NCI-H1436 (cell line): ENCODE data around the gene GPR107.

ENCODE experiments used
- DNase-seq: peaks from one replicate; lab custom pipeline; 2025; lab: John Stamatoyannopoulos, UW

Gene GPR107

DNA sequence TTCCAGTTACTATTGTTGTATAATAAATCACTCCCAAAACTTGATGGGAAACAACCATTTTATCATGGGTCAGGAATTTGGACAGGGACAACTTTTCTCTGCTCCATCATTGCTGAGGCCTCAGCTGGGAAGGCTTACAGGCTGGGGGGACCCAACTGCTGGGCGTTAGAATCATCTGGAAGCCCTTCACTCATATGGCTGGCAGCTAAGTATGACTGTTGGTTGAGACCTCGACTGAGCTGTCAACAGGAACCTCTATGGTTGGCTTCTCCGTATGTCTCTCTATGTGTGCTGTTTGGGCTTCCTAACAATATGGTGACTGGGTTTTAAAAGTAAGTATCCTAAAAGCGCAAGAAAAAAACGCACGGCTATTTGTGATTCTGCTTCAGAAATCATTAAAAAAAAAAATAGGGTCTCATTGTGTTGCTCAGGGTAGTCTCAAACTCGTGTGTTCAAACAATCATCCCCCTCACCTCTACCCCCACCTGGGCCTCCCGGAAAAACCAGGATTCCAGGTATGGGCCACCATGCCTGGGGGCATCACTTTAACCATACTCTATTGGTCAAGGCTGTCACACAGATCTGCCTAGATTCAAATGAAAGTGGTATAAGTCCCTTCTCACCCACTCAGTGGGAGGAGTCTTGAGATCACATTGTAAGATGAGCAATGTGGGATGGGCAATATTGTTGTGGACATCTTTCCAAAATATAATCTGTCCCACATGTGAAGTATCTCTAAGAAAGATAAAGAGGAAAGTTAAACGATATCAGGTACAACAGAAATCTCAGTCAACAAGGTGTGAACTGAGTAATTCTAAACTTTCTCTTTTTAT, 26.0 kb upstream of the GPR107 start:
- DNase-seq = no peak

DNA sequence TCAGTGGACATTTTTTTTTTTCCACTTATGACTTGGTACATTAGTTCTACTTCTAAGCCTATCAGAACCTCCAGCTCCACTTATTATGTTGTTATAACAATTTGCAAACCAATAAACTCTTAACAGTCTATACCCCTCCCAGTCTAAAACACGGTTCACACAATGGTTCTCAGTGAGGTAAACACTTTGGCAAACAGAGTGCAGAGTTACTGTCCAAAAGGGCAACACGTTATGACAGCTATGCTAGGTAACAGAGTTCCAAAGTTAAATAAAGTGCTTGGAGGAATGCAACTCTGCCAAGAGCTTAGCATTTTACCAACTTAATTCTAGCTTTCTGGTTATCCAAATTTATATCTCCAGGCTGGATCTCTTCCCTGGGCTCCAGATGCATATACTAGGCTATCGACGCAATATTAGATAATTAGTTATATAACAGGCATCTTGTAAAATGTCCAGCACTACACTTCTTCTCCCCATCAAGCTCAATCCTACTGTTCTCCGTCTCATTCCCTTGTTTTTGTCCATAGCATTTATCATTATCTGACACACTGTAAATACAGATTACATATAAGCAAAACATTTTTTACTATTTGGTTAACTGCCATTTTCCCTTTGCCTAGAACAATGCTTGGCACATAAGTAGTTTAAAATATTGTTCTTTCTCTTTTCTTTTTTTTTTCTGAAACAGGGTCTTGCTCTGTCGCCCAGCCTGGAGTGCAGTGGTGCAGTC, 25.0 kb upstream of the GPR107 start:
- no peak for DNase-seq

DNA sequence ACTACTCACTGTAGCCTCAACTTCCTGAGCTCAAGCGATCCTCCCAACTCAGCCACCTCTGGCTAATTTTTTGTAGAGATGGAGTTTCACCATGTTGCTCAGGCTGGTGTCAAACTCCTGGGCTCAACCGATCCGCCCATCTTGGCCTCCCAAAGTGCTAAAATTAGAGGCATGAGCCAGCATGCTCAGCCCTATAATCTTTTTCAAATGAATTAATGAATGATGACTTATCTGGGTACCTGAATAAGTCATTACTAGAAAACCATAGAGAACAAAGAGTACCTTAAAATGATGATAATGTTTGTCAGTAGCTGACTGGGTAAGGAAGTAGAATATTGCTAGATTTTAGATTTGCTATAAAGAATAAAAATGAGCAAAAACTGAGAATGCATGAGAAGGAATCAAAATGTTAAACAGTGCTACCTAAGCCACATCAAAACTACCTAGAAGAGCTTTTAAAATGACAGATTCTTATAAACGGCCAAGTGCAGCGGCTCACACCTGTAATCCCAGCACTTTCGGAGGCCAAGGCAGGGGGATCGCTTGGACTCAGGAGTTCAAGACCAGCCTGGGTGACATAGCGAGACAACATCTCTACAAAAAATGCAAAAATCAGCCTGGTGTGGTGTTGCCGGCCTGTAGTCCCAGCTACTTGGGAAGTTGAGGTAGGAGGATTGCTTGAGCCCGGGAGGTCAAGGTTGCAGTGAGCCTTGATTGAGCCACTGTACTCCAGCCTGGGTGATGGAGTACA, 24.3 kb upstream of the GPR107 start:
- DNase-seq = no peak

DNA sequence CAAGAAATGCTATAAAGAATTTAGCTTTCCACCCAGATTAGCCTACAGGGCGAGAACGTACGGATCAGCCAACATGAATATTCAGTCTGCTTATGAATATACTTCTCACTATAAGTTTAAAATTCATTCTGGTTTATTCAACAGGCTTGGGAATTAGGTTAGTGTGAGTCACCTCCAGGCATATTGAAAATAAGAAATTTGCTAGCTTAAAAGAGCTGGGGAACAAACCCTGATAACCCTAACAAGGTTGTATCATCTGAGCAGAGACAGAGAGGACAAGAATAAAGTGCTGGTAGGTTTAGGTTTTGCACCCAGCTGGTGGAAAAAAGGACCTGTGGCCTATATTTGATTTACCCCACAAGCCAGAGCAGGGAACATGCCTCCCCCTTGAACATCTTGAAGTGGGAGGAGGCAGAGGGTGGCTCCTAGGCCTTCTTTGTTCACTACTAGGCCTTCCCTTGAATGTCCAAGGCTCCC, 23.0 kb upstream of the GPR107 start:
- DNase-seq = no peak

DNA sequence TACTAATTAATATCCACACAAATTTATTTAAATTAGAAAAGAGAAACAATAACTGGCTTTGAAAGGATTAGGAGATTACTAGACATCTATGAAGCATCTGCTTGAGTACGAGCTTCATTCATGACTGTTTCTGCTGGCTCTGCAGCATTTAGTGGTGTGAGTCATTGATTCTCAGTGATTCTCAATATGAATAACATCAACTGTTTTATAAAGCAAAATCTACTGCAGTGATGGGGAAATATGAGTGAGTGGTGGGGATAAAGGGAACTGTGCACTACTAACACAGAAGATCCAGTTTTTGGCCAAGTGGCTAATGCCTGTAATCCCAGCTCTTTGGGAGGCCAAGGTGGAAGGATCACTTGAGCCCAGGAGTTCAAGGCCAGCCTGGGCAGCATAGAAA, 19.1 kb upstream of the GPR107 start:
- DNase-seq = no peak

DNA sequence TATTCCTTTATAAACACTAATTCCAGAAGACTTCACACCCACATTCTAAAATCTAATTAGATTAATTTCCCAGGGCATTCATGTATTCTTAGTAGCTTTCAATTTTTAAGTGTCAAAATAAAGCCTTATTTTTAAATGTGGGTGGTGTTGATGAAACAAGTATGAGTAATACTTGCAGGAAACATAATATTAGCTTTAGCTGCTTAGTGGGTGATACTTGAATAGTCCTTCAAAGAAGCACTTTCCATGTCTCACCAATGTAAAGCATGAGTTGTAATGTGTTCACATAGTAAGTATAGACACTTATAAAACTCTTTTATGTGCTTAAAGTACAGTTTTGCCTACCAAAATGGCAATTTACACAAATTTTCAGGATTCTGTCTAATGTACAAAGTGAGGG, 17.6 kb upstream of the GPR107 start:
- no peak for DNase-seq

DNA sequence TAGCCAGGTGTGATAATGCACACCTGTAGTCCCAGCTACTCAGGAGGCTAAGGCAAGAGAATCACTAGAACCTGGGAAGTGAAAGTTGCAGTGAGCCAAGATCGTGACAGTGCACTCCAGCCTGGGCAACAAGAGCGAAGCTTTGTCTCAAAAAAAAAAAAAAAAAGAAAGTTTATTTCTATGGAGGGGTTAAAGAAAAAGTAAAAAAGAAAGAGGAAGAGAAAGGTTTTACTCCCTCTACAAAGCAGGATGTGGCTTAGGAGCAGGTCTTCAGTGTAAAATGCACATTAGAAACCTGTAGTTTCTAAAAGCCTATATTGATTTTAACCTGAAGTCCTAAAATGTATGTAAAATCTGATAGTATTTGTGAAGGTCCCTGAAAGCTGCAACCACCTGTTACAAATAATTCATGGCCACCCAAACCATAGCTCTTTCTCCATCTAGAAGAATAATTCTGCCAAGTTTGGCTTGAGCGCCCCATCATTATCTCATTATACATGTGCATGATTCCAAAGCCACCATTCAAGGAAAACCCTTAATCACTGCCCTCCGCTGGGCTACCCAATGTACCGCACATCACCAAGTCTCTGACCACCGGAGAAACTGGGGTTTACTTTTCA, 14.1 kb upstream of the GPR107 start:
- DNase-seq = no peak

DNA sequence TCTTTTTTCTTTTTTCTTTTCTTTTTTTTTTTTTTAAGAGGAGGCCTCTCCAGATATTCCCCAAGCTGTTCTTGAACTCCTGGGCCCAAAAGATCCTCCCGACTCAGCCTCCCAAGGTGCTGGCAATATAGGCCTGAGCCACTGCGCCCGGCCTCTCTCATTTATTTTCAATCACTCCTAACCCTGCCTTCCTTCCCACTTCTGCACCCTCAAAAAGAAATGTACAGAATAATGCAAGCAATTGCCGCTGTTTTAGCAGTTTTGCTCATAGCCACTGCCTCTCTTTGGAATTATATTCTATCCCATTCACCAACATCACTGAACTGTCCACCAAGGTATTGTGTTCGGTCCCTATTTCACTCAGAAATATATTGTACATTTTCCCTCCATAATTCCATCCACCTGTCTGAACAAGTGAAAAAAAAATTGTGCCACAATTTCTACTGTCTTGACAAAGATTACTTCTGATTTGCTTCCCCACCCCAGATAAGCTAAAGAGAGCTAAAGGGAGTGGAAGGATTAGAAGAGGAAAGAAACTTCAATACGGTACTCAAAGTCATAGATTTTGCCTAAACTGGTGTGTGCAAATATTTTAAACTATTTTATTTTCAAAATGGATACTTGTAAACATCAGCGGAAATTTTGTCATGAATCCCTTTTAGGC, 12.6 kb upstream of the GPR107 start:
- DNase-seq = no peak

DNA sequence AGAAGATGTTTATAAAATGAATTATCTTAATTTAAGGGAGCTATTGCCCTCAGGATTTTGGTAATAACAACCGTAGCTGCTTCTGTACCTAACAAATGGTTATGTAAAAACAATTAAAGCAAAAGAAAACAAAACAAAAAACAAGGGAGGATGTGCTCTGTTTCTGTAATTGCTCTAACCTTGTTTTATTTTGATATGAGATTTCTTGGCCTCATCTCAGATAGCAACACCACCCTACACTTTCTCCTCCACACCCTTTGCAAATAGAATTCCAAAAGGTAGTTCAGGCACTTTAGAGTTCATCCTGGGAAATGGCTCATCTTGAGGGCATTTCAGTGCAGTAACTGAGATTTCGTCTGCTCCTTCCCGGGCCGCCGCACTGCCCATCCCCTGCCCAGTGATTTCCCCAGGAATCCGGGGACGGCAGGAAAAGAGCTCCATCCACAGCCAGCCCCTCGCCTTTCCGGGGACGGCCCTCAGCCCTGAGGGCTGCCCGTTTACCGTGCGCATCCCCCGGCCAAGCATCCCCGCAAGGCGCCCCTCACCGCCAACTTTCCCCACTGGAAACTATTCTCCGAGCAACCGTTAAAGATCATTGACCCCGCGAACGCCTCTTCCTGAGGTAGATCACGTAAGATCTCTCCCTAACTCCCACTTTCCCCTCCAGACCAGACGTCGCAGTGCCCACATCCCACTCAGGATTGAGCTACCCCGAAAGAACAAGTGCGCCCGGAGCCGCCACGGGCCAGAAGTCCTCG, 11.9 kb upstream of the GPR107 start:
- no peak for DNase-seq

DNA sequence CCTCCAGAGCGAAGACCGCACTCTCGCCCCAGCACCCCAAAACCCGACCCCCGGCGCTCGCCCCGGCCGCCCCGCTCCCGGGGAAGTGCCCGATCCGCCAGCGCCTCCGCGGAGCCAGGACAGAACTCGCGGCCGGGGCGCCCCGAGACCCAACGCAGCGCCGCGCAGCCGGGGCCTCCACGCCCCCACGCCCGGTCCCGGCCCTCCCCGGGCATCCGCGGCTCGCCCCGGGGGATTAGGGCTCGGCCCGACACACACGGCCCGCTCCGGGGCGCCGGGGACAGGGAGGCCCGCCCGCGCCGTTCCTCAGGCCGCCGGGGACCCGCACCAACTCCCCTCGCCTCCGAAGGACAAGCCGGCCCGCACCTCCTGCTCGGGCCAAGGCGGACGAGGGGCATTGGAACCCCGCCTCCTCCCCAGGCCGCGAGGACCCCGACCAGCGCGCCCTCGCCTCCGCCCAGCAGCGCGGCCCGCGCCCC, 11.3 kb upstream of the GPR107 start:
- no peak for DNase-seq

DNA sequence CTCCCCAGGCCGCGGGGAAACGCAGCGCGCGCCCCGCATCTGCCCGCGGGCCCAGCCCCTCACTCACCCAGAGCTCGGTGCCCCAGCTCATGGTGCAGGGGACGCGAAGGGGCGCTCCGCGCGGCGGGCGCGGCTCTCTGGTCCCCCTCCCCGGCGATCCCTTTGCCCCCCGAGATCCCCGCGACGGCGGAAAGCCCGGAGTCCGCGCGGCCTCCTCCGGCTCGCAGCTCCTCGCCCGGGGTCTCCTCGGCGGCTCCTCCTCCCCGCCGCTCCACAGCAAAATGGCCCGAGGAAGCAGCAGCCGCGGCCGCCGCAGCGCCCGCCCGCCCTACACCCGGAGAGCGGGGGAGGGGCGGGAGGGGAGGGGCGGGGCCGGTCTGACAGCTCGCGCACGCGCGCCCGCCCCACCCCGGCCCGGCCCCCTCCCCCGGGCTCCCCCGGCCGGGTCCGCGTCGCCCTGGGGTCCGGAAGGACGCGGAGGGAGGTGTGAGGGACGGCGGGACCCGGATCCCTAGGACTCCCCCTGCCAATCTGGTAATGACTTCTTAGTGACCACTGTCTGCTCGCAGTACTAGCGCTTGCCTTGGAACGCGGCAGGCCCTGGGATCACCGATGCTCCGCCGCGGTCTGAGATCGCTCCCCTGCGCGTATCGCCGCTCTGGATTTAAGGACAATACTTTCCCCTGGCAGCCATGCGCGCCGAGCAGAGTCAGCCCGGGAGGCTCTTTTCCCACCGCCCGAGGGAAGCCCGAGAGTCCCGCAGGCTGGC, 10.6 kb upstream of the GPR107 start, which contains the start of gene FNBP1:
Gene FNBP1, minus strand, starts transcription at position 305 of the 769 bp plus-strand sequence. Its CDS starts 214 bp downstream, at position 91.
- DNase-seq = peak; percentile 49

DNA sequence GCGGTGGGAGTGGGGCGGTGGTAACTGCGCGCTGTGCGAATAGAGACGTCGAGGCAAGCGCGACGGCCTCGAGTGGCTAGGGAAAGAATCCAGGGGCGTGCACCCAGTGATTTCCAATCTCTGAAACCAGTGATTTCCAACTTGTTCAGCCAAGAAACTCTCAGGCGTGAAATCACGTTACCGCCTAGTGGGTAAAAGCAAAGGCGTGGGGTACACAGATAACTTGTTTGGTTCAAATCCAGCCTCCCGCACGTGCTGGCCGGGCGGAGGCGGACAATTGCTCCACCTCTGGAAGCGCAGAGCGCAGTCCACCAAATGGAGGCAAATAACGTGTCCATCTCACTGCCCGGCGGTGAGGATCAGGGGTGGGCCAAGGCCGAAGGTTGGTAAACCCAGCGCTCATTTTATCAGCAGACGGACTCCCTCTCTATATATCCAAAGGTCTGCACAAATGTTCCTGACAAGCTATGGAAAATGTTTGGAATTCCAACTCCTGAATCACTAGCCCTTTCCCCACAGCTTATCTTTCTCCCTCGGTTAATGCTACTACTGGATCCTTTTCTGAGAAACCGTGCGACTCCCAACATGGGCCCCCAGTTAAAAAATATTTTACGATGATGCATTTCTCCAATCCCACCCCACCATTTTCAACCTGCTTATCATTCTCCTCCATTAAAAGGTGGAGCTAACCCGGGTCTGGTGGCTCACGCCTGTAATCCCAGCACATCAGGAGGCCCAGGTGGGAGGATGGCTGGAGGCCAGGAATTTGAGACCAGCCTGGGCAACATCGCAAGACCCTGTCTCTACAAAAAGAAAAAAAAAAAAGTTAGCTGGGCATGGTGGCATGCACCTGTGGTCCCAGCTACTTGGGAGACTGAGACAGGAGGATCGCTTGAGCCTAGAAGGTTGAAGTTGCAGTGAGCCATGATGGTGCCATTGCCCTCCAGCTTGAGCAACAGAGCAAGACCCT, 9.8 kb upstream of the GPR107 start:
- DNase-seq = no peak

DNA sequence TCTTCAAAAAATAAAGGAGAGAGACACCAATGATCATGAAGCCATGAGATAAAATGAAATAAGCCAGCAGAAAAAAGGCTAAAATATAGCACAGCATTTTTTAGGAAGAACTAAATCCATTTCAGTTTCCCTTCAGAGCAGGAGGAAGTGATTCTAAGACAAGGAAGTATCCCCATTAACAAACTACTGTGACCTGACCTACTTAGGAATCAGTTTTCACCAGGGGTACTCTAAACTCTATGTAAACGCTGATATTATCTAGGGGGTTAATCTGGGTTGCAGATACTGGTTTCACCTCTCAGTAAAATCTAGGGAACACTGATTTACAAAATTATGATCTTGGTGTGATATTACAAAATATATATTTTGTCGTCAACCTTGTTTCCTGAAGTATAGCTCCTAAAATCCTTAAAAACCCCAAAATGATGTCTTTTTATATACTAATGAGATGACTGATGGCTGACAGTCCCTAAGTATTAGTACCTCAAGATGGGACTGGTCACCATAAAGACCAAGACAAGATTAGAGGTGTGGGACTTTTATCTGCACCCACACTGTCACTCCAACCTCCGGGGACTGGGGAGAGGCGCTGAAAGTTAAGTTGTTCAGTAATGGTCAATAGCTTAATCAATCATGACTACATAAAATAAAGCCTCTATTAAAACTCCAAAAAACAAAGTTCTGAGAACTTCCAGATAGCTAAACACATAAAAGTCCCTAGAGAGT, 7.8 kb upstream of the GPR107 start:
- no peak for DNase-seq

DNA sequence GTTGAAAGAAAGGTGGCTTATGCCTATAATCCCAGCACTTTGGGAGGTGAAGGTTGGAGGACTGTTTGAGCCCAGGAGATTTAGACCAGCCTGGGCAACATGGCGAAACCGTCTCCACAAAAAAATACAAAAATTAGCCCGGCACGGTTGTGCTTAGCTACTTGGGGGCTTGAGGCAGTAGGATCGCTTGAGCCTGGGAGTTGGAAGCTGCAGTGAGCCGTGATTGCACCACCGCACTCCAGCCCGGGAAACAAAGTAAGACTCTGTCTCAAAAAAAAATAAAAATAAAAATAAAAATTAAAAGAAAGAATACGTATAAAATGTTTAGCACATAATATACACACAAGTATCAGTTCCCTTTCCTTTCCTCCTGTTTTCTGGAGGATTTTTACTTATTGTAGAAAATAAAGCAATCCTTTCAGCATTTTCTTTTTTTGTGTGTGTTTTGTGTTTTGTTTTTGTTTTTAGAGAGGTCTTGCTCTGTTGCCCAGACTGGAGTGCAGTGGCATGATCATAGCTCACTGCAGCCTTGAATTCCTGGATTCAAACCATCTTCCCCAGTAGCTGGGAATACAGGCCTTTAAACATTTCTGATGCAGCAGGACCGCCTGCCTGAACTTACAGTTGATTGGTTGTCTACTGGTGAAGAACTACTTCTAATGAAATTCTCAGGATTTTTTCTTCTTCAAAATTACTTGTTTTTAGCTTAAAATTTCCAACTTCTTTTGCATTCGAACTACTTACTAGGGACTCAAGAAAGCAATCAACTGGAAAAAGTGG, 4.1 kb upstream of the GPR107 start:
- no peak for DNase-seq

DNA sequence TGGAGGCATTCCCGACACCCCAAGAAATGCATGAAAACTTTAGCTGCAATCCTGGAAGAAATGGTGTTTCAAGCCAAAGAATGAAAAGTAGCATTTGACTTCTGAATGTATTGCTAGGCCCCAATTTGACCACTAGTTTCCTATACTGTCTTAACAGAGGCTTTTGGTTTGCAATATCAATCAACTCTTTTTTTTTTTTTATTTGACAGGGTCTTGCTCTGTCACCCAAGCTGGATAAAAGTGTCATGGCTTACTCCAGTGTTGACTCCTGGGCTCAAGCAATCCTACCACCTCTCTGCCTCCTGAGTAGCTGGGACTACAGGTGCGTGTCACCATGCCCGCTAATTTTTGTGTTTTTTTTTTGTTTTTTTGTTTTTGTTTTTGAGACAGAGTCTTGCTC, 3.2 kb upstream of the GPR107 start:
- DNase-seq = no peak

DNA sequence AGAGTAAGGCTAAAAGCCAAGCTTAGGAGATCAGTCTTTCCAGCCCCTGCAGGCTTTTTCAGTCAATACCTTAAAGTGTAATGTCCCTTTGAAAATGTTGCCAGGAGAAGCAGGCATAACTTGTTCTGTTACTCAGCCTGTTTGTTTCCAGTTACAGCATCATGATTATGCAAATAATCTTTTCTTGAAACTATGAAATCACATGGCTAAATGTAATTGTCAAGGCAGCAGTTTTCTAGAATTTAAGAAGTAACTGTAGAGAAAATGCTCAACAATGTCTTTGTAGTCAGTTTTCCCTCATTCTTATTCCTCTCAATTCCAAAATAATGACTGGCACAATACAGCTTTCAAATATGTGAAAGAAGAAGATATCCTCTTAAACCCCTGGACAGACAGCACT, 1.9 kb upstream of the GPR107 start:
- no peak for DNase-seq

DNA sequence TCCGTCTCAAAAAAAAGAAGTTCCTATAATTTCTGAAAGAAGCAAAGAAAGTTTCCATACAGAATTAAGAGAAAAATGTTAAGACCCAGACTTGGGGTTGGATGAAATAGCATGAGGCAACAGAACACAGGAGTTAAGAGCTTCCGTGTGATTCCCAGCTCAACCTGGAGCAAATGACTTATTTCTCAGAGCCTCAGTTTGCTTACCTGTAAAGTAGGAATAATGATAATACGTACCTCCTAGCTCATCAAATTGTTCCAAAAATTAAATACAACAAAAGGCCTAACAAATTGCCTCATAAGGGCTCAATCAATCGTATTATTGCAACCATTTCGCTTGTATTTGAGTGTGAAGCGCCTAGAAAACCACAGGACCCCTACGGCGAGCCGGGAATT, 600 bp upstream of the GPR107 start:
- DNase-seq = no peak
